ENCODE results near the gene ATXN10. TPM values are rescaled to one million over a fixed set of nuclear protein-coding genes. Genes with fewer than 3 reads are reported as not detected.

The ATXN10 gene
- total and polyA plus RNA-seq, 2 experiments from 2014 or later = 99.0 to 163 TPM

DNA sequence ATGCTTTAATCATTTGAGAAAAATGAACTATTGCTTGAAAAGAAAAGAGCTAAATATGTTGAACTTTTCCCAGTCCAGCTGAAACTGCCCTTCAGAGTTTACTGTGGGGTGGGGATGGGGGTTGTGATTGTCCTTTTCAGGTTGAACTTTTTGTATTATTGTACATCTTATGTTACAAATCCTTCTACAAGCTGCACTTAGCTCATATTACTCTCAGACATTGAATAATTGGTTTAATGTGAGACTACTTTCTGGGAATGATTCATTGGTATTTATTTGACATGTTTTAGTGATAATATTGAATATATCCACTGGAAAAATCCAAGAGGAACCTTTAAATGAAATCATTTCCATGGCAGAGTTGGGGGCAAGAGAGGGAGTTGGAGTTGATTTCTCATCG, 84.9 kb downstream of the ATXN10 start:
- H3K79me2 ChIP-seq (replicated peaks; ENCODE audit: insufficient read depth) = peaks cover 15% of the 10 kb centered on the region; the same call in 1 of the 2 replicates
- H3K27me3 ChIP-seq (ENCODE audit: insufficient read depth) = no peaks in the 10 kb centered on the region
- peak overlapping the region; percentile 4; the same call in 1 of the 2 replicates for H3K27ac ChIP-seq (ENCODE audit: low read depth)
- no peaks in the 10 kb centered on the region for H3F3A ChIP-seq (replicated peaks; ENCODE audit: low read depth)
- H3K4me2 ChIP-seq = peak overlapping the region; percentile 50; the same call in 1 of the 2 replicates
- DNase-seq (ENCODE audit: low spot score) = no peak
- peaks cover 21% of the 10 kb centered on the region for H4K20me1 ChIP-seq (replicated peaks; ENCODE audit: insufficient read depth)
- no peak overlapping the region for H2AFZ ChIP-seq
- Mint-ChIP-seq H3K27ac (no peak overlapping the region), H3K36me3 (ENCODE audit: low read depth) (peaks cover 18% of the 10 kb centered on the region; the same call in 2 of the 3 replicates), H3K4me3 (no peak overlapping the region; the same call in 2 of the 3 replicates), H3K4me1 (peaks cover 13% of the 10 kb centered on the region), H3K27me3 (ENCODE audit: insufficient read depth, low read depth, poor library complexity) (peaks cover 2% of the 10 kb centered on the region), H3K9me3 (no peaks in the 10 kb centered on the region)
- H3K4me3 ChIP-seq = no peak overlapping the region
- no peaks in the 10 kb centered on the region for H3K36me3 ChIP-seq (ENCODE audit: insufficient read depth)
- H3K9me2 ChIP-seq (ENCODE audit: insufficient read depth) = no peaks in the 10 kb centered on the region
- TF ChIP-seq ZNF462 (CRISPR knock-in tag; IDR thresholded peaks at IDR 0.05) (no peak), EZH2phosphoT487 (IDR thresholded peaks at IDR 0.05; ENCODE audit: unreplicated experiment) (no peak), ZNF331 (CRISPR knock-in tag; IDR thresholded peaks at IDR 0.05; ENCODE audit: low read depth) (no peak), JUNB (IDR thresholded peaks at IDR 0.05; ENCODE audit: unreplicated experiment) (no peak), NANOG (IDR thresholded peaks at IDR 0.05; ENCODE audit: borderline replicate concordance) (no peak), ZNF114 (CRISPR knock-in tag; IDR thresholded peaks at IDR 0.05) (no peak), CREB1 (CRISPR knock-in tag; IDR thresholded peaks at IDR 0.05; ENCODE audit: low read depth) (no peak), STAT1 (IDR thresholded peaks at IDR 0.05; ENCODE audit: unreplicated experiment) (no peak), POLR2AphosphoS5 (IDR thresholded peaks at IDR 0.05; ENCODE audit: low read depth) (no peak), EZH2 (IDR thresholded peaks at IDR 0.05; ENCODE audit: low read depth, unreplicated experiment) (no peak)
- TF ChIP-seq, protein P1, sequence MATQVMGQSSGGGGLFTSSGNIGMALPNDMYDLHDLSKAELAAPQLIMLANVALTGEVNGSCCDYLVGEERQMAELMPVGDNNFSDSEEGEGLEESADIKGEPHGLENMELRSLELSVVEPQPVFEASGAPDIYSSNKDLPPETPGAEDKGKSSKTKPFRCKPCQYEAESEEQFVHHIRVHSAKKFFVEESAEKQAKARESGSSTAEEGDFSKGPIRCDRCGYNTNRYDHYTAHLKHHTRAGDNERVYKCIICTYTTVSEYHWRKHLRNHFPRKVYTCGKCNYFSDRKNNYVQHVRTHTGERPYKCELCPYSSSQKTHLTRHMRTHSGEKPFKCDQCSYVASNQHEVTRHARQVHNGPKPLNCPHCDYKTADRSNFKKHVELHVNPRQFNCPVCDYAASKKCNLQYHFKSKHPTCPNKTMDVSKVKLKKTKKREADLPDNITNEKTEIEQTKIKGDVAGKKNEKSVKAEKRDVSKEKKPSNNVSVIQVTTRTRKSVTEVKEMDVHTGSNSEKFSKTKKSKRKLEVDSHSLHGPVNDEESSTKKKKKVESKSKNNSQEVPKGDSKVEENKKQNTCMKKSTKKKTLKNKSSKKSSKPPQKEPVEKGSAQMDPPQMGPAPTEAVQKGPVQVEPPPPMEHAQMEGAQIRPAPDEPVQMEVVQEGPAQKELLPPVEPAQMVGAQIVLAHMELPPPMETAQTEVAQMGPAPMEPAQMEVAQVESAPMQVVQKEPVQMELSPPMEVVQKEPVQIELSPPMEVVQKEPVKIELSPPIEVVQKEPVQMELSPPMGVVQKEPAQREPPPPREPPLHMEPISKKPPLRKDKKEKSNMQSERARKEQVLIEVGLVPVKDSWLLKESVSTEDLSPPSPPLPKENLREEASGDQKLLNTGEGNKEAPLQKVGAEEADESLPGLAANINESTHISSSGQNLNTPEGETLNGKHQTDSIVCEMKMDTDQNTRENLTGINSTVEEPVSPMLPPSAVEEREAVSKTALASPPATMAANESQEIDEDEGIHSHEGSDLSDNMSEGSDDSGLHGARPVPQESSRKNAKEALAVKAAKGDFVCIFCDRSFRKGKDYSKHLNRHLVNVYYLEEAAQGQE (IDR thresholded peaks at IDR 0.05; ENCODE audit: unreplicated experiment) = no peak
- TF ChIP-seq, protein P2, sequence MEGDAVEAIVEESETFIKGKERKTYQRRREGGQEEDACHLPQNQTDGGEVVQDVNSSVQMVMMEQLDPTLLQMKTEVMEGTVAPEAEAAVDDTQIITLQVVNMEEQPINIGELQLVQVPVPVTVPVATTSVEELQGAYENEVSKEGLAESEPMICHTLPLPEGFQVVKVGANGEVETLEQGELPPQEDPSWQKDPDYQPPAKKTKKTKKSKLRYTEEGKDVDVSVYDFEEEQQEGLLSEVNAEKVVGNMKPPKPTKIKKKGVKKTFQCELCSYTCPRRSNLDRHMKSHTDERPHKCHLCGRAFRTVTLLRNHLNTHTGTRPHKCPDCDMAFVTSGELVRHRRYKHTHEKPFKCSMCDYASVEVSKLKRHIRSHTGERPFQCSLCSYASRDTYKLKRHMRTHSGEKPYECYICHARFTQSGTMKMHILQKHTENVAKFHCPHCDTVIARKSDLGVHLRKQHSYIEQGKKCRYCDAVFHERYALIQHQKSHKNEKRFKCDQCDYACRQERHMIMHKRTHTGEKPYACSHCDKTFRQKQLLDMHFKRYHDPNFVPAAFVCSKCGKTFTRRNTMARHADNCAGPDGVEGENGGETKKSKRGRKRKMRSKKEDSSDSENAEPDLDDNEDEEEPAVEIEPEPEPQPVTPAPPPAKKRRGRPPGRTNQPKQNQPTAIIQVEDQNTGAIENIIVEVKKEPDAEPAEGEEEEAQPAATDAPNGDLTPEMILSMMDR (conservative IDR thresholded peaks at IDR 0.05; ENCODE audit: low read depth in 2 of 2) = no peak
- TF ChIP-seq, protein P3, sequence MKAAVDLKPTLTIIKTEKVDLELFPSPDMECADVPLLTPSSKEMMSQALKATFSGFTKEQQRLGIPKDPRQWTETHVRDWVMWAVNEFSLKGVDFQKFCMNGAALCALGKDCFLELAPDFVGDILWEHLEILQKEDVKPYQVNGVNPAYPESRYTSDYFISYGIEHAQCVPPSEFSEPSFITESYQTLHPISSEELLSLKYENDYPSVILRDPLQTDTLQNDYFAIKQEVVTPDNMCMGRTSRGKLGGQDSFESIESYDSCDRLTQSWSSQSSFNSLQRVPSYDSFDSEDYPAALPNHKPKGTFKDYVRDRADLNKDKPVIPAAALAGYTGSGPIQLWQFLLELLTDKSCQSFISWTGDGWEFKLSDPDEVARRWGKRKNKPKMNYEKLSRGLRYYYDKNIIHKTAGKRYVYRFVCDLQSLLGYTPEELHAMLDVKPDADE (IDR thresholded peaks at IDR 0.05) = no peak
- H3K4me1 ChIP-seq (ENCODE audit: insufficient read depth) = peaks cover 15% of the 10 kb centered on the region; the same call in 1 of the 2 replicates
- ATAC-seq = no peak

Data from GM23338 (cell line).